GM12864 (cell line): ENCODE data around the gene SYCP2.

Experiments used
- DNase-seq: peaks from one replicate; pipeline ENCODE4 v3.0.0-alpha.2; 2011; ENCODE audit warnings: low read depth
- H3K4me3 ChIP-seq: 2 replicates; pipeline ENCODE4 v1.5.1; 2011; ENCODE audit warnings: mild to moderate bottlenecking, low read depth, low read length, control low read depth
- TF ChIP-seq, protein P1 (sequence below): IDR thresholded peaks from 2 replicates; pipeline ENCODE4 v1.5.1; 2011; ENCODE audit warnings: low read depth, mild to moderate bottlenecking, moderate library complexity, low read length, control low read depth, inconsistent platforms; ENCODE audit errors: missing control alignments

SYCP2 gene

DNA sequence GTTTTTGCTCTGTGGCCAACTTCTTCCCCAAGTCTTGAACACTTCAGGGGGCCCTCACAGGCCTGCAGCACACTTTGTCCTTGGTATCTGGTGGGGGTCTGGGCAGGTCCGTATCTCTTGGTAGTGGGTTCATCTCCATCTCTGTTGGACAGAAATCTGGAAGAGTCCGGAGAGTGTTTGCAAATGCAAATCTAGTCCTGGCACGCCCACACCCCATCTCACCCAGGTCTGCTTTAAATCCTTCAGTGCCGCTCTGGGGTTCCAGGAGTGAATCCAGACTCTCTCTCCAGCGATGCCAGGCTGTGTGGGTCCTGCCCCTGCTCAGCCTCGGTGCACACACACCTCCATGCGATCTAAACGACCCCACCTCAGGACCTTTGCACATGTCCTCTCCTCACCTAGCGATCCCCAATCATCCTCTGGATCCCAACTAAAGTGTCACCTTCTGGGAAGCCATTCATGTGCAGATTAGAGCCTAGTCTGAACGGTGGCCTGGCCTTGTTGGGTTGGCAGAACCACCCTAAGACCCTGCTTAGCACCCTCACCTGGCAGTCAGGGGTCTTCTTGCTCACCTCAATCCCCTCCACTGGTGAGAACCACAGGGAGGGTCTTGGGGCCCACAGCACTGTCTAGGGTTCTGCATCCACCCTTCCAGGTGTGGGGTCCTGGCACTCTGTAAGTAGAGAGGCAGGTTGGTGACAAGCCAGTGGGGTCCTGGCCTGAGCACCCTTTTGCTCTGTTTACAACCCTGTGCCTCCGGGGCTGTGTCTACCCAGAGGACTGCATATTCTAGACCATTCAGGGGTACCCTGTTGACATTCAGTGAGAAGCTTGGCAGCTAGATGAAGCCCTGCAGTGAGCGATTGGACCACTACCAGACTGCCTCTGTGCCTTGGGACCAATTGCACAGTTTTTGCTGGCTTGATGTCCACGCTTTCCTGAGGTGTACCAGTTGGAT, 100.8 kb downstream of the SYCP2 start:
- TF ChIP-seq, protein P1, sequence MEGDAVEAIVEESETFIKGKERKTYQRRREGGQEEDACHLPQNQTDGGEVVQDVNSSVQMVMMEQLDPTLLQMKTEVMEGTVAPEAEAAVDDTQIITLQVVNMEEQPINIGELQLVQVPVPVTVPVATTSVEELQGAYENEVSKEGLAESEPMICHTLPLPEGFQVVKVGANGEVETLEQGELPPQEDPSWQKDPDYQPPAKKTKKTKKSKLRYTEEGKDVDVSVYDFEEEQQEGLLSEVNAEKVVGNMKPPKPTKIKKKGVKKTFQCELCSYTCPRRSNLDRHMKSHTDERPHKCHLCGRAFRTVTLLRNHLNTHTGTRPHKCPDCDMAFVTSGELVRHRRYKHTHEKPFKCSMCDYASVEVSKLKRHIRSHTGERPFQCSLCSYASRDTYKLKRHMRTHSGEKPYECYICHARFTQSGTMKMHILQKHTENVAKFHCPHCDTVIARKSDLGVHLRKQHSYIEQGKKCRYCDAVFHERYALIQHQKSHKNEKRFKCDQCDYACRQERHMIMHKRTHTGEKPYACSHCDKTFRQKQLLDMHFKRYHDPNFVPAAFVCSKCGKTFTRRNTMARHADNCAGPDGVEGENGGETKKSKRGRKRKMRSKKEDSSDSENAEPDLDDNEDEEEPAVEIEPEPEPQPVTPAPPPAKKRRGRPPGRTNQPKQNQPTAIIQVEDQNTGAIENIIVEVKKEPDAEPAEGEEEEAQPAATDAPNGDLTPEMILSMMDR = no peak
- DNase-seq = no peak
- no peak overlapping the region for H3K4me3 ChIP-seq

GRCh38 chr20:59831916-59832270, 101.5 kb downstream of the SYCP2 start:
- no peak for DNase-seq
- TF ChIP-seq, protein P1 = no peak

GRCh38 chr20:59831024-59831915, 102.2 kb downstream of the SYCP2 start:
- DNase-seq = no peak
- TF ChIP-seq, protein P1 = no peak
- no peak overlapping the region for H3K4me3 ChIP-seq

More at GRCh38 chr20:59831916-59832270, 101.5 kb downstream of the SYCP2 start:
- no peak overlapping the region for H3K4me3 ChIP-seq

- no peak for DNase-seq
- TF ChIP-seq, protein P1 = no peak
- H3K4me3 ChIP-seq = no peak overlapping the region
Observed at GRCh38 chr20:59830665-59831023, 102.8 kb downstream of the SYCP2 start.

DNA sequence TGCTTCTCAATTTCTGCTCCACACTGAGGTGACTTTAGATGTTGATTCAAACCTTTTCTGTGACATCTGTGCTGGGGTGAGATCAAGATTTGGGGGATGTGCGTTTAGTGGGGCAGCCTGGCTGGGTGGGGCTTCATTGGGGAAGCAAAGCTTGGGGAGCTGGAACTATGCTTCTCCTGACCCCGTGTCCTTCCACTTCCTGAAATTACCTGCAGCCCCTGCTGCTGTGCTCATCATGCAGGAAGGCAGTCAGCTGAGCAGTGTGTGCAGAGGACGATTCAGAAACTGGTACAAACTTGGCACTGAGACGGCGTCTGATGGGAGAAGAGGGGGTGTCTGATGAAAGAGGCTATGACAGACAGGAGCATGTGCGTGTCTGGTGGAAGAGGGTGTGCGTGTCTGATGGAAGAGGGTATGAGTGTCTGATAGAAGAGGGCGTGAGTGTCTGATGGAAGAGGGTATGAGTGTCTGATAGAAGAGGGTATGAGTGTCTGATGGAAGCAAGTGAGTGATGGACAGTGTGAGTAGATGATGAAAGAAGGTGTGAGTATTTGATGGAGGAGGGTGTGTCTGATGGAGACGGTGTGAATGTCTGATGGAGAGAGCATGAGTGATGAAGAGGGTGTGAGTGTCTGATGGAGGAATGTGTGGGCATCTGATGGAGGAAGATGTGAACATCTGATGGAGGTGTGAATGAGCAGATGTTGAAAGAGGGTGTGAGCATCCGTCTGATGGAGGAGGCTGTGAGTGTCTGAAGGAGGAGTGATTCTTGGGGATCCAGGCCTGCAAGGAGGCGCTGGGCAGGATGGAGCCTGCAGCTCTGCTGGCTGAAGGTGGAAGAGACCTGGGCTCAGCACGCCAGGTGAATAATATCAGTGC, 103.4 kb downstream of the SYCP2 start:
- TF ChIP-seq, protein P1 = no peak
- DNase-seq = no peak
- no peak overlapping the region for H3K4me3 ChIP-seq

- TF ChIP-seq, protein P1 = no peak
- no peak for DNase-seq
- H3K4me3 ChIP-seq = no peak overlapping the region
Observed at GRCh38 chr20:59829054-59829785, 104.2 kb downstream of the SYCP2 start.
